HG02588 (cell line): ENCODE results near the gene BCAS3.

ENCODE experiments used
- ATAC-seq: cut with Tn5 transposase; IDR thresholded peaks from one replicate; pipeline ENCODE4 v1.9.1; 2021; ENCODE audit warnings: mild to moderate bottlenecking, moderate library complexity; ENCODE audit not compliant: unreplicated experiment

Gene BCAS3

GRCh38 chr17:61401389-61402072 lies 723.9 kb downstream of the BCAS3 start:
- no peak for ATAC-seq

GRCh38 chr17:61402073-61402541 lies 724.5 kb downstream of the BCAS3 start:
- ATAC-seq, result no peak

GRCh38 chr17:61402978-61403800 lies 725.5 kb downstream of the BCAS3 start:
- ATAC-seq, result no peak

- ATAC-seq, result no peak
These were observed 726.4 kb downstream of the BCAS3 start for GRCh38 chr17:61403801-61404662.

- no peak for ATAC-seq
These were observed 726.9 kb downstream of the BCAS3 start for GRCh38 chr17:61404663-61404912.

GRCh38 chr17:61404913-61405685 lies 727.4 kb downstream of the BCAS3 start:
- ATAC-seq, result no peak

GRCh38 chr17:61405686-61406536 lies 728.3 kb downstream of the BCAS3 start:
- no peak for ATAC-seq

- no peak for ATAC-seq
These were observed 728.8 kb downstream of the BCAS3 start for GRCh38 chr17:61406537-61406845.

GRCh38 chr17:61406971-61407911 lies 729.6 kb downstream of the BCAS3 start:
- no peak for ATAC-seq

- ATAC-seq, result no peak
These were observed 730.7 kb downstream of the BCAS3 start for GRCh38 chr17:61408151-61409041.

- ATAC-seq, result no peak
These were observed 731.9 kb downstream of the BCAS3 start for GRCh38 chr17:61409301-61410112.

- ATAC-seq, result no peak
These were observed 732.7 kb downstream of the BCAS3 start for GRCh38 chr17:61410141-61411010.

GRCh38 chr17:61411011-61411260 lies 733.3 kb downstream of the BCAS3 start:
- ATAC-seq, result no peak

GRCh38 chr17:61411261-61412142 lies 733.9 kb downstream of the BCAS3 start:
- no peak for ATAC-seq

- peak; percentile 70 for ATAC-seq
These were observed 734.6 kb downstream of the BCAS3 start for GRCh38 chr17:61412143-61412859.
